K562 (cell line): Measurements from ENCODE around the gene ARHGAP23. TPM values are rescaled to one million over a fixed set of nuclear protein-coding genes. Genes with fewer than 3 reads are reported as not detected.

Source experiments
- ATAC-seq: fragments of 200-7000 bp; cut with Tn5 transposase; 3 replicates; pipeline ENCODE4 v1.9.1; 2020; ENCODE audit warnings: moderate library complexity
- BruUV-seq: library from RNA; stranded (reverse); fragments of 400-500 nt; replicated peaks from 2 replicates; lab custom pipeline; 2021; lab: Mats Ljungman, UMichigan
- CTCF ChIA-PET: fragments of 300-600 bp; formaldehyde crosslinking; extraction: SDS; loops from one replicate; lab custom pipeline; 2021; ENCODE audit warnings: low intra/inter-chr PET ratio; lab: Yijun Ruan, JAX
- POLR2A ChIA-PET: fragments of 300-600, 350-650 bp; sonication (Branson Sonifier 250); formaldehyde crosslinking; extraction: SDS; loops from one replicate; lab custom pipeline; 2021; ENCODE audit warnings: antibody characterized with exemption, inconsistent platforms; lab: Yijun Ruan, JAX
- DNase-seq, 4 experiments: peaks; one replicate each; pipeline versions ENCODE4 v3.0.0 to v3.0.0-alpha.2; 2011 to 2018; ENCODE audit warnings: low spot score in 3 of 4, mixed read lengths in 3 of 4; ENCODE audit errors: extremely low read depth in 1 of 4
- FAIRE-seq: peaks from 2 replicates; lab custom pipeline; 2011; peaks lifted over from hg19 to GRCh38; lab: Jason Lieb, UNC
- H2AFZ ChIP-seq: 2 replicates; pipeline ENCODE4 v1.6.0; 2011; ENCODE audit warnings: low read depth, low read length, control low read depth, inconsistent platforms
- H3K27ac ChIP-seq: fragments of 200-600 bp; 3 replicates; pipeline ENCODE4 v1.8.0; 2011; ENCODE audit warnings: low read depth, mild to moderate bottlenecking, control low read depth, inconsistent platforms, low read length, moderate library complexity, mixed read lengths; ENCODE audit errors: extremely low read depth
- H3K27me3 ChIP-seq, 2 experiments: fragments of 300-600 bp in 1 of 2; 2 replicates in 1 of 2; 3 replicates in 1 of 2; pipeline versions ENCODE4 v1.6.0 to v1.8.0; 2011; ENCODE audit warnings: inconsistent platforms in 2 of 2, low read length in 2 of 2, mild to moderate bottlenecking in 1 of 2, mixed read lengths in 1 of 2, moderate library complexity in 1 of 2; ENCODE audit not compliant: control insufficient read depth in 2 of 2, insufficient read depth in 2 of 2
- H3K36me3 ChIP-seq: fragments of 300-600 bp; 3 replicates; pipeline ENCODE4 v1.8.0; 2011; ENCODE audit warnings: mild to moderate bottlenecking, low read length, inconsistent platforms; ENCODE audit not compliant: control insufficient read depth, insufficient read depth
- H3K4me1 ChIP-seq, 2 experiments: fragments of 200-600 bp in 1 of 2; replicated peaks in 1 of 2; 2 replicates in 1 of 2; 3 replicates in 1 of 2; pipeline versions ENCODE4 v1.5.1 to v1.8.0; 2011; ENCODE audit warnings: inconsistent platforms in 2 of 2, low read length in 2 of 2, mild to moderate bottlenecking in 1 of 2, mixed read lengths in 1 of 2, moderate library complexity in 1 of 2; ENCODE audit not compliant: control insufficient read depth in 2 of 2, insufficient read depth in 2 of 2
- H3K4me2 ChIP-seq: 2 replicates; pipeline ENCODE4 v1.6.1; 2011; ENCODE audit warnings: low read length, control low read depth, inconsistent platforms, mixed read lengths; ENCODE audit not compliant: insufficient read depth
- H3K4me3 ChIP-seq: fragments of 200-600 bp; sonication (generic), shearing (Covaris generic); 2 replicates; pipeline ENCODE4 v1.5.1; 2016; ENCODE audit warnings: control low read depth, inconsistent platforms
- H3K79me2 ChIP-seq: fragments of 200-600 bp; 3 replicates; pipeline ENCODE4 v1.8.0; 2011; ENCODE audit warnings: low read length, inconsistent platforms; ENCODE audit not compliant: control insufficient read depth, insufficient read depth
- H3K9ac ChIP-seq, 2 experiments: 2 replicates each; pipeline versions ENCODE4 v1.6.0 to v1.6.1; 2011; ENCODE audit warnings: low read depth in 2 of 2, low read length in 2 of 2, control low read depth in 1 of 2, inconsistent platforms in 1 of 2, mild to moderate bottlenecking in 1 of 2, mixed read lengths in 1 of 2; ENCODE audit not compliant: insufficient read depth in 1 of 2
- H3K9me1 ChIP-seq: one replicate; pipeline ENCODE4 v1.6.0; 2011; ENCODE audit warnings: inconsistent platforms, mild to moderate bottlenecking, low read length, moderate library complexity; ENCODE audit not compliant: control insufficient read depth, insufficient read depth
- H3K9me3 ChIP-seq: replicated peaks from 2 replicates; pipeline ENCODE4 v1.5.1; 2011; ENCODE audit warnings: low read depth, low read length, inconsistent platforms; ENCODE audit not compliant: control insufficient read depth, insufficient read depth
- H4K20me1 ChIP-seq: replicated peaks from 2 replicates; pipeline ENCODE4 v1.6.1; 2011; ENCODE audit warnings: low read length, inconsistent platforms, mixed read lengths; ENCODE audit not compliant: control insufficient read depth, insufficient read depth
- ARHGAP35 ChIP-seq: fragments of 450-650 bp; IDR thresholded peaks from 2 replicates; pipeline ENCODE4 v1.6.1; 2018; ENCODE audit not compliant: partially characterized antibody
- BRD9 ChIP-seq: fragments of 450-650 bp; IDR thresholded peaks from 2 replicates; pipeline ENCODE4 v1.6.1; 2018; ENCODE audit warnings: low read depth; ENCODE audit not compliant: partially characterized antibody
- KLF13 ChIP-seq: fragments of 450-650 bp; IDR thresholded peaks from 2 replicates; pipeline ENCODE4 v1.6.1; 2016; ENCODE audit warnings: missing genetic modification characterization, low read depth, mild to moderate bottlenecking, missing compliant biosample characterization, moderate library complexity, borderline replicate concordance
- MCM2 ChIP-seq: fragments of 450-650 bp; IDR thresholded peaks from 2 replicates; pipeline ENCODE4 v1.6.1; 2017; ENCODE audit warnings: low read depth, mild to moderate bottlenecking
- SMARCB1 ChIP-seq: IDR thresholded peaks from 2 replicates; pipeline ENCODE4 v1.6.1; 2011; ENCODE audit warnings: improper control_type of control experiment, low read depth; ENCODE audit not compliant: insufficient read length
- TCF3 ChIP-seq: sonication (generic); formaldehyde crosslinking; IDR thresholded peaks from 2 replicates; pipeline ENCODE4 v1.4.0; 2020; ENCODE audit warnings: mild to moderate bottlenecking, missing genetic modification reagents
- ZNF12 ChIP-seq: sonication (generic); formaldehyde crosslinking; IDR thresholded peaks from 2 replicates; pipeline ENCODE4 v1.4.0; 2020; ENCODE audit warnings: mild to moderate bottlenecking, missing genetic modification reagents
- WGBS: fragments of 100-300 bp; shearing (Covaris generic); methylation state at CpG from one replicate; pipeline ENCODE4 v1.1.6; 2016; ENCODE audit warnings: low coverage, mixed read lengths; ENCODE audit not compliant: insufficient coverage; ENCODE audit errors: missing lambda C conversion rate; 5-methylcytosine and 5-hydroxymethylcytosine counted together
- in situ Hi-C: fragments of 300-500 bp; cut with MboI; formaldehyde crosslinking; loops from 4 replicates; pipeline ENCODE4 v1.15.0; 2018; ENCODE audit warnings: inconsistent platforms, mixed read lengths
- intact Hi-C: fragments of 100-400 bp; cut with micrococcal nuclease; formaldehyde crosslinking; loops from 2 replicates; pipeline ENCODE4 v1.14.2; 2022
- polyA plus RNA-seq, 8 experiments: library from polyadenylated mRNA; depleted of rRNA in 4 of 8; stranded (reverse) in 5 of 8; unstranded in 3 of 8; fragments of >200 nt; fragmentation: Nextera tagmentation in 2 of 8; fragmentation: Illumina TruSeq in 1 of 8; extraction: Ambion mirVana in 2 of 8; extraction: Trizol in 1 of 8; gene quantifications; 2 replicates each; pipeline versions ENCODE4 v1.2.1 to v1.2.3, GENCODE V29; 2011 to 2014; ENCODE audit warnings: inconsistent platforms in 1 of 8, missing spikeins in 1 of 8
- total RNA-seq, 7 experiments: library from RNA; depleted of rRNA in 6 of 7; stranded (reverse); fragments of >200 nt in 6 of 7; fragmentation: Illumina TruSeq in 2 of 7; extraction: Trizol in 2 of 7; gene quantifications; 2 replicates each; pipeline versions ENCODE4 v1.2.1 to v1.2.3, GENCODE V29; 2011 to 2021; ENCODE audit warnings: low replicate concordance in 1 of 7
- TF ChIP-seq, protein P1 (sequence below): fragments of 250-450 bp; sonication (Bioruptor Pico); IDR thresholded peaks from 2 replicates; pipeline ENCODE4 v1.4.0; 2020
- TF ChIP-seq, protein P2 (sequence below): fragments of 250-450 bp; sonication (Bioruptor Pico); IDR thresholded peaks from 2 replicates; pipeline ENCODE4 v1.5.0; 2021
- TF ChIP-seq, protein P3 (sequence below): fragments of 200-800 bp; sonication (Bioruptor generic); IDR thresholded peaks from 2 replicates; pipeline ENCODE4 v1.6.1; 2017; ENCODE audit warnings: missing genetic modification characterization, missing compliant biosample characterization
- TF ChIP-seq, protein P4 (sequence below): sonication (generic); formaldehyde crosslinking; IDR thresholded peaks from 2 replicates; pipeline ENCODE4 v1.8.0; 2022; ENCODE audit warnings: mild to moderate bottlenecking, missing genetic modification reagents, borderline replicate concordance

ARHGAP23 gene
- total and polyA plus RNA-seq, 9 of the 15 experiments (the other 6 are each of a cell fraction or from before 2014, with no cell fraction given): 0.01 to 2.7 (median 0.70) TPM

DNA sequence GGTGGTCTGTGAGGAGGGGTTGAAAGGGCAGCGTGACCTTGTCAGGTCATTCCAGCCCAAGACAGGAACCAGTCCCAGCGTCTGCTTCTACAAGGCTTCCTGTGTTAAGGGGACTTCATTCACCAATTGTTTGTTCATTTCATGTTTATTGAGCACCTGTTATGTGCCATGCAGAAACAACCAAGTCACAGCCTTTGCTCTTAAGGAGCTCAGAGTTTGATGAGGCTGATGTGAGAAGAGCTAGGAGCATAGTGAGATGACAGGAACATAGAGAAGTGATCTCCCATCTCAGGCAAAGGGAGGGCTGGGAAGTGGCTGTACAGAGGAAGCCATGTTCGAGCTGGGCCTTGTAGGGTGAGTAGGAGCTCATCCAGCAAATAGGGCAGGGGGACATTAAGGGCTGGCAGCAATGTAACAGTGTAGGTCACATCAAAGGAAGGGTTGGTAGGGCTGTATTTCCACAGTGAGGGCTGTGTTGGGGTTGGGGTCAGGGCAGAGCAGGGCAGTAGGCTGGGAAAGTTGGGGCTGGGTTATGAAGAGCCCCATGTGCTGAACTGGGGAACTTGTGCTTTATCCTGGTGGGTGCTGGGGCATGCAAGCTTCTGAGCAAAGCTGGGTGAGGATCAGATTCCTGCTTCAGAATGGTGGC lies 79.8 kb downstream of the ARHGAP23 start:
- DNase-seq (no peak), ATAC-seq (no peak), FAIRE-seq (no peak)
- CTCF ChIA-PET: no interaction called here
- in situ Hi-C loops (loop anchor here (5.0 kb wide), 1 partner anchor 154 kb away; no protein-coding TSS in a partner anchor), intact Hi-C loops (no loop called here)
- peaks cover 3 to 41% of the 10 kb centered on the region in 2 experiments; a peak in 3 of 5 replicates for H3K27me3 ChIP-seq
- no TSS peak for BruUV-seq
- WGBS: 0% methylated on average over 3 of the region's 3 CpGs
- H3K9me3 ChIP-seq: no peaks in the 10 kb centered on the region
- no peaks in the 10 kb centered on the region for H3K79me2 ChIP-seq
- no peaks in the 10 kb centered on the region for H3K9me1 ChIP-seq
- no peak overlapping the region for H2AFZ ChIP-seq
- H3K4me2 ChIP-seq: no peak overlapping the region
- peaks cover 8% of the 10 kb centered on the region for H4K20me1 ChIP-seq
- POLR2A ChIA-PET: no interaction called here
- H3K36me3 ChIP-seq: no peaks in the 10 kb centered on the region
- H3K27ac ChIP-seq: no peak overlapping the region
- no peak overlapping the region for H3K4me3 ChIP-seq
- H3K9ac ChIP-seq: no peak overlapping the region
- peaks cover 0 to 22% of the 10 kb centered on the region in 2 experiments; a peak in 2 of 5 replicates for H3K4me1 ChIP-seq
- no peak for TF ChIP-seq ARHGAP35
- TF ChIP-seq MCM2: no peak
- no peak for TF ChIP-seq KLF13 (tag)
- TF ChIP-seq, protein P1, sequence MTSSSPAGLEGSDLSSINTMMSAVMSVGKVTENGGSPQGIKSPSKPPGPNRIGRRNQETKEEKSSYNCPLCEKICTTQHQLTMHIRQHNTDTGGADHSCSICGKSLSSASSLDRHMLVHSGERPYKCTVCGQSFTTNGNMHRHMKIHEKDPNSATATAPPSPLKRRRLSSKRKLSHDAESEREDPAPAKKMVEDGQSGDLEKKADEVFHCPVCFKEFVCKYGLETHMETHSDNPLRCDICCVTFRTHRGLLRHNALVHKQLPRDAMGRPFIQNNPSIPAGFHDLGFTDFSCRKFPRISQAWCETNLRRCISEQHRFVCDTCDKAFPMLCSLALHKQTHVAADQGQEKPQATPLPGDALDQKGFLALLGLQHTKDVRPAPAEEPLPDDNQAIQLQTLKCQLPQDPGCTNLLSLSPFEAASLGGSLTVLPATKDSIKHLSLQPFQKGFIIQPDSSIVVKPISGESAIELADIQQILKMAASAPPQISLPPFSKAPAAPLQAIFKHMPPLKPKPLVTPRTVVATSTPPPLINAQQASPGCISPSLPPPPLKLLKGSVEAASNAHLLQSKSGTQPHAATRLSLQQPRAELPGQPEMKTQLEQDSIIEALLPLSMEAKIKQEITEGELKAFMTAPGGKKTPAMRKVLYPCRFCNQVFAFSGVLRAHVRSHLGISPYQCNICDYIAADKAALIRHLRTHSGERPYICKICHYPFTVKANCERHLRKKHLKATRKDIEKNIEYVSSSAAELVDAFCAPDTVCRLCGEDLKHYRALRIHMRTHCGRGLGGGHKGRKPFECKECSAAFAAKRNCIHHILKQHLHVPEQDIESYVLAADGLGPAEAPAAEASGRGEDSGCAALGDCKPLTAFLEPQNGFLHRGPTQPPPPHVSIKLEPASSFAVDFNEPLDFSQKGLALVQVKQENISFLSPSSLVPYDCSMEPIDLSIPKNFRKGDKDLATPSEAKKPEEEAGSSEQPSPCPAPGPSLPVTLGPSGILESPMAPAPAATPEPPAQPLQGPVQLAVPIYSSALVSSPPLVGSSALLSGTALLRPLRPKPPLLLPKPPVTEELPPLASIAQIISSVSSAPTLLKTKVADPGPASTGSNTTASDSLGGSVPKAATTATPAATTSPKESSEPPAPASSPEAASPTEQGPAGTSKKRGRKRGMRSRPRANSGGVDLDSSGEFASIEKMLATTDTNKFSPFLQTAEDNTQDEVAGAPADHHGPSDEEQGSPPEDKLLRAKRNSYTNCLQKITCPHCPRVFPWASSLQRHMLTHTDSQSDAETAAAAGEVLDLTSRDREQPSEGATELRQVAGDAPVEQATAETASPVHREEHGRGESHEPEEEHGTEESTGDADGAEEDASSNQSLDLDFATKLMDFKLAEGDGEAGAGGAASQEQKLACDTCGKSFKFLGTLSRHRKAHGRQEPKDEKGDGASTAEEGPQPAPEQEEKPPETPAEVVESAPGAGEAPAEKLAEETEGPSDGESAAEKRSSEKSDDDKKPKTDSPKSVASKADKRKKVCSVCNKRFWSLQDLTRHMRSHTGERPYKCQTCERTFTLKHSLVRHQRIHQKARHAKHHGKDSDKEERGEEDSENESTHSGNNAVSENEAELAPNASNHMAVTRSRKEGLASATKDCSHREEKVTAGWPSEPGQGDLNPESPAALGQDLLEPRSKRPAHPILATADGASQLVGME (CRISPR knock-in tag): no peak
- TF ChIP-seq, protein P2, sequence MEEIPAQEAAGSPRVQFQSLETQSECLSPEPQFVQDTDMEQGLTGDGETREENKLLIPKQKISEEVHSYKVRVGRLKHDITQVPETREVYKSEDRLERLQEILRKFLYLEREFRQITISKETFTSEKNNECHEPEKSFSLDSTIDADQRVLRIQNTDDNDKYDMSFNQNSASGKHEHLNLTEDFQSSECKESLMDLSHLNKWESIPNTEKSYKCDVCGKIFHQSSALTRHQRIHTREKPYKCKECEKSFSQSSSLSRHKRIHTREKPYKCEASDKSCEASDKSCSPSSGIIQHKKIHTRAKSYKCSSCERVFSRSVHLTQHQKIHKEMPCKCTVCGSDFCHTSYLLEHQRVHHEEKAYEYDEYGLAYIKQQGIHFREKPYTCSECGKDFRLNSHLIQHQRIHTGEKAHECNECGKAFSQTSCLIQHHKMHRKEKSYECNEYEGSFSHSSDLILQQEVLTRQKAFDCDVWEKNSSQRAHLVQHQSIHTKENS (CRISPR knock-in tag): no peak
- TF ChIP-seq, protein P3, sequence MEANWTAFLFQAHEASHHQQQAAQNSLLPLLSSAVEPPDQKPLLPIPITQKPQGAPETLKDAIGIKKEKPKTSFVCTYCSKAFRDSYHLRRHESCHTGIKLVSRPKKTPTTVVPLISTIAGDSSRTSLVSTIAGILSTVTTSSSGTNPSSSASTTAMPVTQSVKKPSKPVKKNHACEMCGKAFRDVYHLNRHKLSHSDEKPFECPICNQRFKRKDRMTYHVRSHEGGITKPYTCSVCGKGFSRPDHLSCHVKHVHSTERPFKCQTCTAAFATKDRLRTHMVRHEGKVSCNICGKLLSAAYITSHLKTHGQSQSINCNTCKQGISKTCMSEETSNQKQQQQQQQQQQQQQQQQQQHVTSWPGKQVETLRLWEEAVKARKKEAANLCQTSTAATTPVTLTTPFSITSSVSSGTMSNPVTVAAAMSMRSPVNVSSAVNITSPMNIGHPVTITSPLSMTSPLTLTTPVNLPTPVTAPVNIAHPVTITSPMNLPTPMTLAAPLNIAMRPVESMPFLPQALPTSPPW (CRISPR knock-in tag): no peak
- no peak for TF ChIP-seq SMARCB1
- TF ChIP-seq ZNF12 (CRISPR knock-in tag): no peak
- TF ChIP-seq, protein P4, sequence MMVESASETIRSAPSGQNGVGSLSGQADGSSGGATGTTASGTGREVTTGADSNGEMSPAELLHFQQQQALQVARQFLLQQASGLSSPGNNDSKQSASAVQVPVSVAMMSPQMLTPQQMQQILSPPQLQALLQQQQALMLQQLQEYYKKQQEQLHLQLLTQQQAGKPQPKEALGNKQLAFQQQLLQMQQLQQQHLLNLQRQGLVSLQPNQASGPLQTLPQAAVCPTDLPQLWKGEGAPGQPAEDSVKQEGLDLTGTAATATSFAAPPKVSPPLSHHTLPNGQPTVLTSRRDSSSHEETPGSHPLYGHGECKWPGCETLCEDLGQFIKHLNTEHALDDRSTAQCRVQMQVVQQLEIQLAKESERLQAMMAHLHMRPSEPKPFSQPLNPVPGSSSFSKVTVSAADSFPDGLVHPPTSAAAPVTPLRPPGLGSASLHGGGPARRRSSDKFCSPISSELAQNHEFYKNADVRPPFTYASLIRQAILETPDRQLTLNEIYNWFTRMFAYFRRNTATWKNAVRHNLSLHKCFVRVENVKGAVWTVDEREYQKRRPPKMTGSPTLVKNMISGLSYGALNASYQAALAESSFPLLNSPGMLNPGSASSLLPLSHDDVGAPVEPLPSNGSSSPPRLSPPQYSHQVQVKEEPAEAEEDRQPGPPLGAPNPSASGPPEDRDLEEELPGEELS (CRISPR knock-in tag): no peak
- TF ChIP-seq BRD9: no peak
- no peak for TF ChIP-seq TCF3 (CRISPR knock-in tag)
